Stimulated activated CD4-positive, alpha-beta T cell treated with anti-CD3 and anti-CD28 coated beads, Interleukin-15, amount 100 ng/mL, for 1 hour (primary cell): ENCODE data around the gene OR52H1.
"Not testable (repeated sequence)": the region's sequence is repeated elsewhere in the genome, so short reads cannot be mapped to it uniquely, and the experiment has no call there.

ENCODE experiments used
- DNase-seq, 2 donors: peaks; one replicate each; pipeline ENCODE4 v3.0.0-alpha.2; 2020; ENCODE audit warnings: low read depth in 1 of 2, low spot score in 1 of 2

OR52H1 gene

DNA sequence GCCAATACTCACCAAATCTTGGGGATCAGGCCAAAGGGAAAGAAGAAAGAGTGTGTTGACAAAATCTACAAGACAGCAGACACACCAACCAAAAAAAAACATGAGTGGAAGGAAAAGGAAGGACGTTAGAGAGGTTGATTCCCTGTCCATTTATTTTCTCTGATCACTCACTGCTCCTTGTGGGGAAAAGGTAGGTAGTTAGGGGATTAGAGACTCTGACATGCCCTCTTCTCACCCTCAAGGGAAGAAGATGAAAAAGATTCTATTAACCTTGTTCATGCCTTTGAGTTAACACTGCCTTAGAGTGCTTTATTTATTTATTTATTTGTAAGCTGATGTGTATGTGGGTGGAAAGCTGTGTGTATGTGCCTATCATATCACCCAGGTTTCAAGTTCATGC, at the start of gene OR52H1:
TSS of gene OR52H1 (minus strand) at position 101 of the 400 bp plus-strand sequence. CDS start 3,035 bp downstream, outside the sequence.
- no peak for DNase-seq

DNA sequence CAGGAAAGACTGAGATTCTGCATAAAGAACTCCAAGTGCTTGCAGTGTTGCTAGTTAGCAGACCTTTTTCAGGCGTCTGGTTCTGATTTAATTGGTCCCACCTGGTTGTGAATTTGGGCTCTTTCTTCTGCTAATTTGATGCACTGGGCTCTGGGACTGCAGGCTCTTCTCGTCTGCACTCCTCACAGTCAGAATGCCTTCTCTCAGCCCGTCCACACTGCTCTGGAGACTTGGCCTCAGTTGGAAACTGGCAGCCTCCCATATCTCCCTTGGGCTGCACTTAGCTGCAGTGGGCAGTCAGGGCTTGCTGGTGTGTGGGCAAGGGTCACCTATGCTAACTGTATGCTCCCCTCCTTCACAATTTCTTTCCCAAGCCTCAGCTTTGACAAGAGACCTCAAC, 49.6 kb upstream of the OR52H1 start:
- no peak for DNase-seq

DNA sequence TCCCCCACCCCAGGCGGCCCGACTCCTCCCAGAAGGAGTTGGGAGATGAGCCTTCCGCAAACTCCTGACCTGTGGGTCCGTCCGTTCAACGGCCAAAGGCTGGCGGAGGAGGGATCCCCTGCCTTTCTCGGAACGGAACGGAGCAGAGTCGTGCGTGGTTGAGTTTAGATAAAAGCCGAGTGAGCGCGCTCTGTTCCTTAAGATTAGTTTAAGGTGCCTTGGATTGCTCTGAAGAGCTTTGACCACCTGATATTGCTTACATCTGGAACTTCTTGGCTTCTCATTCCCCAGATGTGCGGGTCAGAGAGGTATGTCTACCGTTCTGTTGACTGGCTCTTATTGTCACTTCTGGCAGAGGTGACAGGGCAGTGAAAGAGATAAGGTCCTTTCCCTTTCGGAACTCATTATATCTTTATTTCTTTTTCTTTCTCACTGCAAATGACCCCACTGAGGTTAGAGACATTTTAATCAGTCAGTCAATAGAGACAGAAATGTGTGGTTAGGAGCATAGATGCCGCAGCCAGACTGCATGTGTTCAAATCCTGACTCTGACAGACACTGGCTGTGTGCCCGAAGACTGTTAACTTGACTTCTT, 48.4 kb upstream of the OR52H1 start, which contains the start of gene TRIM6:
TSS of gene TRIM6 (plus strand) at position 31 of the 595 bp plus-strand sequence. CDS start at position 292, 261 bp downstream.
- no peak for DNase-seq

DNA sequence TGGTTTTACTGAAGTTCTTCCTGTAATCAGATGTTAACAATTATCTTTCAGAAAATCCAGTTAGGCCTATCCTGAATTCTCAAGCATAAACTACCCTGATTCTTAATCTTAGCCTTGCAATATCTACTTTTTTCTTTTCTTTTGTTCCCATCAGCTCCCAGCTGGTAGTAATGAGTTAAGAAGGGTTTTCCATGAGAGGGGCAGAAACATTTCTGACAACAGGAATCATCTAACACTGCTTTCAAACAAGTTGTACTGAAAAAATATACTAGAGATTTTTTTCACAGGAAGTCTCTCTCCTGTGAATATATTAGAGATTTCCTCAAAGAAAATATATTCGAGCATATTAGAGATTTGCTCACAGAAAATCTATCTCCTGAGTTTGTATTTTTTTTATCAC, 44.8 kb upstream of the OR52H1 start:
- DNase-seq: no peak

DNA sequence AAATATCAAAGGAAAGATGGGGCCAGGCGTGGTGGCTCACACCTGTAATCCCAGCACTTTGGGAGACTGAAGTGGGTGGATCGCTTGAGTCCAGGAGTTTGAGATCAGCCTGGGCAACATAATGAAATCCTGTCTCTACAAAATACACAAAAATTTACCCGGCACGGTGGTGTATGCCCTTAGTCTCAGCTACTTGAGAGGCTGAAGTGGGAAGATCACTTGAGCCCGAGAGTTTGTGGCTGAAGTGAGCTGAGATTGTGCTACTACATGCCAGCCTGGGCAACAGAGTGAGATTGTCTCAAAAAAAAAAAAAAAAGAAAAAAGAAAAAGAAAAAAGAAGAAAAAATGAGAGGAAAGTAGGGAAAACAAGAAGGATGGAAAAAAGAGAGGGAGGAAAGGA, 44.3 kb upstream of the OR52H1 start:
- DNase-seq: no peak

DNA sequence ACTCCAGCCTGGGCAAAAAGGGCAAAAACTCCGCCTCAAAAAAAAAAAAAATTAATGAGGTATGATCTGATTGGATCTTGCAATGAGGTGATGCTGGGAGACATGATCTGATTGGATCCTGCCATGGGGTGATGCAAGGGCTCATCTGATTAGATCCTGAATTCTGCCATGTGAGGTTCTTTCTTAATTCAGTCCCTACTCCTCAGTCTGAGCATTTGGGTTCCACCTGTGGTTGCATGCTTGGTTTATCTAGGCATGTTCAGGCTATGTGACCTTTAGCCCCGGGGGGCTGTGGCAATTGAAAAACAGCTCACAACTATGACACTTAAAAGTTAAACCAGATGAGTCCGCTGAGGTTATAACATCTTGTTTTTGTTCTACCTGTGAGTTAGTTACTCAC, 43.3 kb upstream of the OR52H1 start:
- DNase-seq: no peak

DNA sequence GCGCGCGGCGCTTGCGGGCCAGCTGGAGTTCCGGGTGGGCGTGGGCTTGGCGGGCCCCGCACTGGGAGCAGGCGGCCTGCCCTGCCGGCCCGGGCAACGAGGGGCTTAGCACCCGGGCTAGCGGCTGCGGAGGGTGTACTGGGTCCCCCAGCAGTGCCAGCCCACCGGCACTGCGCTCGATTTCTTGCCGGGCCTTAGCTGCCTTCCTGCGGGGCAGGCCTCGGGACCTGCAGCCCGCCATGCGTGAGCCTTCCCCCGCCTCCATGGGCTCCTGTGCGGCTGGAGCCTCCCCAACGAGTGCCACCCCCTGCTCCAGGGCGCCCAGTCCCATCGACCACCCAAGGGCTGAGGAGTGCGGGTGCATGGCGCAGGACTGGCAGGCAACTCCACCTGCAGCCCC, 41.6 kb upstream of the OR52H1 start:
- not testable (repeated sequence) for DNase-seq

DNA sequence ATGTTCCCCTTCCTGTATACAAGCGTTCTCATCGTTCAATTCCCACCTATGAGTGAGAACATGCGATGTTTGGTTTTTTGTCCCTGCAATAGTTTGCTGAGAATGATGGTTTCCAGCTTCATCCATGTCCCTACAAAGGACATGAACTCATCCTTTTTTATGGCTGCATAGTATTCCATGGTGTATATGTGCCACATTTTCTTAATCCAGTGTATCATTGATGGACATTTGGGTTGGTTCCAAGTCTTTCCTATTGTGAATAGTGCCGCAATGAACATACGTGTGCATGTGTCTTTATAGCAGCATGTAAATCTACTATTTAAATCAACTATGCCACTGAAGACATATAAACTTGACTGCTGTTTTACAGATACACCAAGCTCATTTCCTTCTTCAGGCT, 36.1 kb upstream of the OR52H1 start:
- DNase-seq: not testable (repeated sequence)

DNA sequence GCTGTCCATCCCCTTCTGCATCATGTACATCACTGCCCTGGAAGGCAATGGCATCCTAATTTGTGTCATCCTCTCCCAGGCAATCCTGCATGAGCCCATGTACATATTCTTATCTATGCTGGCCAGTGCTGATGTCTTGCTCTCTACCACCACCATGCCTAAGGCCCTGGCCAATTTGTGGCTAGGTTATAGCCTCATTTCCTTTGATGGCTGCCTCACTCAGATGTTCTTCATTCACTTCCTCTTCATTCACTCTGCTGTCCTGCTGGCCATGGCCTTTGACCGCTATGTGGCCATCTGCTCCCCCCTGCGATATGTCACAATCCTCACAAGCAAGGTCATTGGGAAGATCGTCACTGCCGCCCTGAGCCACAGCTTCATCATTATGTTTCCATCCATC, 32.7 kb upstream of the OR52H1 start:
- no peak for DNase-seq

DNA sequence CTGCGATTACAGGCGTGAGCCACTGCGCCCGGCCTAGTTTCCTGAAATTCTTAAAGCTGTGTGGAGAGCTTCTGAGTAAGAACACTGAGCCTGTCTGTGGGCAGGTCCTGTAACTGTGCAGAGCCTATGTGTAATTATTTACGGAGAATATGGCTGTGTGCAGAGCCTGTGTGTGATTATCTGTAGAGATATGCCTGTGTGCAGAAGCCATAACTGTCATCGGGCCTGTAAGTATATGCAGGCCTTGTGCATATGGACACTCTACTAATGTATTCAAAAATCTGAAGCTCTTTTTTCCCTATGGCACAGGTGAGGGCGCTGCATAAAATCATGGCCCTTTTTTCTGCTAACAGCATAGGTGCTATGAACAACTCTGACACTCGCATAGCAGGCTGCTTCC, 32.2 kb upstream of the OR52H1 start, which contains the start of gene OR52B6:
TSS of gene OR52B6 (plus strand) at position 301 of the 400 bp plus-strand sequence. CDS start at position 301, 0 bp downstream.
- DNase-seq: no peak

DNA sequence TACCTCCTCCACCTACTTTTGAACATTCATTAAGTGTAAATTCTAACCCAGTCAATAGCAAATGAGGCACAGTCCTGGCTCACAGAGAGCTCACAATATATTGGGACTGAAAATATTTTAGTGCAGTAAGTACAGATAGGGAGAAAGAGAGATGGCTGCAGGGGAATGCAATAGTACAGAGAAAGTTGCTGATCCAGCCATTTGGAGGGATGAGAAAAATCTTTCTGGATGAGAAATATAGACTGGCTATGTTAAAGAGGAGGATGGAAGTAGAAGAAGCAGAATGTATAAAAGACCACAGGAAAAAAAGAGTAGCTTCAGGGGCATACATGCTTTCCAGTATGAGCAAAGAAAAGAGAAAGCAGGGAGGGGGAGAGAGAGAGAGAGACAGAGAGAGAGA, 28.8 kb upstream of the OR52H1 start:
- no peak for DNase-seq

DNA sequence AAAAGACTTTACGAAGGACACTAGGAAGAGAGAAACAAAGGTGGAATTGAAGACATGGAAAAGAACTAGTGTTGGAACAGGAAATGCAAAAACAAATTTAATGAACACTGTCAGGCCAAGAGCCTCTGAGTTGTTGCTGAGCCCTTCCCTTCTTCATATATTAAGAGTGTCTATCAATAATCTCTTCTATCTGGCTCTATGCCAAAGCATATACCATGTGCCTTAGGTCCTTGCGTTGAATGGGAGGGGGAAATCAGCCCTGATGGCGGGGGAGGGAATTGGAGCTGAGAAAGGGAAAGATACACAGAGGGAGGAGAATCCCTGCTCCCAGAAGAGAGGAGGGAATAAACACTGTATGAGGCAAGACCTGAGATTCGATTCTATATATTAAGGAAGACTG, 26.8 kb upstream of the OR52H1 start:
- no peak for DNase-seq

DNA sequence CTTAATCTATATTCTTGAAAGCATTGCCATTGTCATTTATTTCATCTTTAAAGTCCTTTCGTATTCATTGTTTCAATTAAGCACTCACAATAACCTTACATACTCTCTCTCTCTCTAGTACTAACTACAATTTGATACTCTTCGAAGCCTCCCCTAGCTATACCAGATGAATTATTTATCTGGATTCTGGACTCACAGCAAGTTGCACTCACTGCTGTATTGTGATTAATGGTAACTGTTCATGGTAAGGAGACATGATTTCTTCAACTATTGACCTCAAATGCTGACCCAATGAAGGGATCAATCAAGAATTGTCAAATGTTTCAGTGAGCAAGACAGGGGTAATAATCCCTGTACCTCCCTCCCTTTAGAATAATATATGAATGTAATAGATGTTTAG, 26.3 kb upstream of the OR52H1 start:
- DNase-seq: no peak

DNA sequence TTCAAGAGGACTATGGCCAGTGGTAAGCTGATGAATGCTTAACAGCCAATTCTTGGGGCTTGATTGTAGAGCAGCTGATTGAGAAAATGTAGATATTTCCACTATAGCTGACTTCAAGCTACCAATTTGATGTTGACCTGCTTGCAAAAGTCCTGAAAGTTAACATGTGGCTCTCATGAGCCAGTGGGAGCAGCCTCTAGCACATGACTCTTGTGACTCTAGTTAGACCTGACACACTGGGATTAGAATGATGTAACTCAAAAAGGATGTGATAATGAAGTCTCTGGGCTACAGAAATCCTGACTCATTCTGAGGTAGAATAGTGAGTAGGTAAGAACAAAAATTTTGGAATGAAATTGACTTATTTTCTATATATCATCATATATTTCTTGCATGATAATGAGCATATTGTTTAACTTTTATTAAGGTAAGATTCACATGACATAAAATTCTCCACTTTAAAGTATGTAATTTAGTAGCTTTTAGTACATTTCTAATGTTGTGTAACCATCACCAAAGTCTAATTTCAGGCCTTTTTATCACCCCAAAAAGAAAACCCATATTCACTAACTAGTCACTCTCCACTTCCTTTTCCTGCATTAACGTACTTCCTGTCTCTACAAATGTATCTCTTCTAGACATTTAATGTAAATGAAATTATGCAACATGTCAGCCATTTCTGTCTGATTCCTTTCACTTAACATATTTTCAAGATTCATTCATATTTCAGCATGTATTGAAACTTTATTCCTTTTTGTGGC, 16.1 kb upstream of the OR52H1 start:
- DNase-seq: no peak

DNA sequence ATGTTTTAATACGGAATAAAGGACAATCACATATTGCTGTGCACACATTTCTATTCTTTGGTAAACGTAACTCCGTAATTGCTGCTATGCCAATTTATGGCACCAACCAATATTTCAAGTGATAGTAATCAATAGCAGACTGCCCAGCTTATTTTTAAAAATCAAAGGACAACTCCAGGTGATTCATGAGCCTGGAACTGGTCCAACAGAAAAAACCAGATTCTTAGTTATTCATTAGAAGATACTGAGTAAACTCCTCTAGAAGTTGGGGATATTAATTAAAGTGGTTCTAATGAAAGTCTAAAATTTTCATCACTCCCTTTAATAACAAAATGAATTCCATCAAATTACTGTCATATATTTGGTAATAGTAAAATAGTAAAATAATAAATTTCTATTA, 9.4 kb upstream of the OR52H1 start:
- no peak for DNase-seq

DNA sequence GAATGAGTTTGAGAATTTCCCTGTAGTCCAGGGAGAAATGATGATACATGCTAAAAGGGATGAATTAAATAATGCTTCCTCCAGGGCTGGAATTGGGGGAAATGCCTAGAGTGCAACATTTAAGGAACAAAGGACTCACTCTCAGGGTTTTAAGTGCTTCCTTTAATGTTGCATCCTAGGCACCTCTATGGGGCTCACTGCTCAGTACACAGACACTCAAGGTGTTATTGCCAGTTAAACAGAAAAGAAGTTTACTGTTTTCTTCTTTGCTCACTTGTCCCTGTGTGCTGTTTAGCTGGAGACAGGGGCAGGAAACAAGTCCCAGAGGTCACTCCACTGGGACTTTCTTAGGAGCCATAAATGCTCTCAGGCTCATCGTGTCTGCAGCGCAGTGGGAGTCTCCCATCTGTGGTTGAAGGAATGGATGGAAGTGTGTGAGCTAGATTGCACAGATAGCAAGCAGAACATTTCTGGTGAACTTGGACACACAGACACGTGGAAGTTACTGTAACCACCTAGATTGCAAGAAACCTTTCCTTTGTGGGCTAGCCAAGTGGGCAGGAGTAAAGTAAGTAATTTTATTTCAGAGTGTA, 8.4 kb upstream of the OR52H1 start:
- no peak for DNase-seq

DNA sequence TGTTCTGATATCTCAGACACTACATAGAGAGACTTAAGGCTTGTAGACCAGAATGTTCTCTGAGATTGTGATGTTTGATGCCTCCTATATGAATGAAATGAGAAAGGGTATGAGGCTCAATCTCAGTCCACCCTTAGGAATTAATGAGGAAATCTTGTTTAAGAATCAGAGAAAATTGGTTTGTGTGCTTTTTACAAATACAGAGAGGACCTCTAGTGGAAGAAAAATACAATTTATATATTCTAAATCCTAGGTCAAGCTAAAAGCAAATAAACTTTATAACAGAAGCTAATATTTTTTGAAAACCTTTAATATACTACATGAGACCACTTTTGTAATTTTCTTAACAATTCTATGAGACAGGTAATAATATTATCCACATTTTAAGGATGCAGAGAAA, 5.0 kb upstream of the OR52H1 start:
- no peak for DNase-seq

DNA sequence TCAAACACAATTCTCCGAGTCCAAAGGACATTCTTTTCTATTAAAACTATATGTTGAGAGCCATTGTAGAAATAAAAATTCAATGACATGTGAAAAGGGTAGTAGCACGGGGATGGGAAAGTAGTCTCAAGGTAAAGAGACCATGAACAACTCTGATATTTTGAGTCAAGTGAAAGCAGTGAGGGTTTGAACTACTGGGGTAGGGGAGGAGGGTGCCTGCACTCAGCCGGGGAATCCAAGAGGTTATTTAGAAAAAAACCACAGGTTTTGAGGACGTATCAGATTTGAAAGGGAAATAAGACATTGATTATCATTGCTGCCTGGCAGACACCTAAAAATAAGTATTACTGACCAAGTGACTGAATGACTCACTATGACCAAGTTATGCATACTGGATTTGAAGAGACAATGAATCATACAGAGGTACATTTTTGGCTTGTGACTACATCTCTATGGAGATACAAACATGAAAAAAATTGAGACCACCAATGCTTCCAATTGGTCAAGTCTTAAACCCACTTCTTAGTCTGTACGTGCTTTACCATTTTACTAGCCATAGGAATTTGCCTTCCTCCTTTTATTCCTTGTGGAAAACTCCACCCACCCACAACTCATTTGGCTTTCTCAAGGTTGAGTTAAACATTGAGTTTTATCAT, 2.2 kb upstream of the OR52H1 start:
- no peak for DNase-seq

DNA sequence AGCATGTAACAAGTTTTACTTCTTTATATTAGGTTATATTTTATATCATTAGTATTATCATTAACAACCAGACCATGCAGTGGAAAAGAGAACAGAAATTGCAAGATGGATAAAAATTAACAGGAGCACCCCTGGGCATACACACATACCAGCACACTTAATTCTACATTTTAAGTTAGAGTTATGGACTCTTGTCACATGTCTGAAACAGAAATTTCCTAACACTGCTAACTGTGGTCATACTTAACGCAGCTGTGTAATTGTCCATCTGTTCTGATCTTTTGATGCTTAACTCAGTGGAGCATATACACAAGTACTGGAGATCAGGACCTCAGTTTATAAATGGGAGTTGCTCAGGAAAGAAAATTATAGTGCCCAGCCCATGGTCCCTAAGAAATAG, 358 bp downstream of the OR52H1 start:
- no peak for DNase-seq

DNA sequence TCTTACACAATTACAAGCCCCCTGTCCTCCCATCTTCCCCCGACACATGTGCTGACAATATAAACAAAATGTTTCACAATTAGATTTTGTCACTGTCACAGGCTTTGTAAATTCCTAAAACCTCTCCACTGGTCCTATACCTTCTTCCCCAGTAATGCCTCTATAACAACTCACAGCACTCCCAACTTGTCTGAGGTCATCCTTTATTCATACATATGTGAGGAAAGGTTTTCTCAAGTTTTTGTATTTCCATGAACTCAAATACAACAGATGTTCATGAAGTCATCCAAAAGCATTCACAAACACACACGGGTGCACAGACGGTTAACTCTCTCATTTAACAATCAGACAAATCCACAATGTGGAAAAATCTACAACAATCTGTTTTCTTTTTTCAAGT, 1.9 kb downstream of the OR52H1 start:
- no peak for DNase-seq

DNA sequence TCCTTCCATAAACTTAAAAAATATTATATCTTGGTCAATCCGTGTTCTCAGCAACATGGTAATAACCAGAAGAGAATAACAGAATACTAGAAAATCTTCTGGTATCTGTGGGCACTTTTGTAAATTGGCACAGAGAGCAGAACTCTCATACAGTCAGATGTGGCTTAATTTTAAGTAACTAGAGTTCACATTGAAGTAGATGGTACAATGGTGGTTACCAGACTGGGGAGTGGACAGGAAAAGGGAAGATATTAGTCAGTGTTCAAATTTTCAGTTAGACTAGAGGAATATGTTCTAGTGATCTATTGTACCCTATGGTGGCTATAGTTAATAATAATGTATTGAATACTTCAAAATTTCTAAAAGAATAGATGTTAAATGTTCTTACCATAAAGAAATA, 6.9 kb downstream of the OR52H1 start:
- DNase-seq: no peak

DNA sequence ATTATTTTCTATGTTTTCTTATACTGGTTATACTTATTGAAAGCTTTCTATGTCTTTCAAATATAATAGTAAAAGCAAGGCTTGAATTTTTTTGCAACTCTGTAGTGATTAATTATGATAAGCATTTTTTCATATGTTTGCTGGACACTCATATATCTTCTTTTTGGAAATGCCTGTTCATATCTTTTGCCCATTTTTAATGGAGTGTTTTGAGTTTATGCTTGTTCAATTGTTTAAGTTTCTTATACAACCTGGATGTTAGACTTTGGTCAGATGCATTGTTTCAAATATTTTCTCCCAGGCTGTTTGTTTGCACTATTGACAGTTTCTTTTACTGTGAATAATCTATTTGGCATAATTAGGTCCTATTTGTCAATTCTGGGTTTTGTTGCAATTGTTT, 11.9 kb downstream of the OR52H1 start:
- no peak for DNase-seq
